Measurements from ENCODE around the gene ADGRD1.
A peak's percentile ranks its signal among the peaks of the same experiment; 100 is the strongest.

ADGRD1 gene

GRCh38 chr12:130956456-130957303 lies 3.0 kb downstream of the ADGRD1 start:
- Histone ChIP-seq H3K4me3 (ENCODE audit: low read depth in 1 of 2, low read length in 2 of 2) (peak overlapping the region; percentile 12 to 68), H3K36me3 (ENCODE audit: control insufficient read depth in 1 of 2, insufficient read depth in 2 of 2, low read length in 2 of 2) (no peaks in the 10 kb centered on the region), H3K27ac (ENCODE audit: low read length) (no peak overlapping the region), H3K9me3 (ENCODE audit: control insufficient read depth in 1 of 2, low read length in 2 of 2) (no peaks in the 10 kb centered on the region), H3K27me3 (ENCODE audit: low read depth, low read length) (no peaks in the 10 kb centered on the region), H3K4me1 (ENCODE audit: control insufficient read depth in 1 of 2, insufficient read depth in 2 of 2, low read length in 2 of 2) (peaks cover 0 to 26% of the 10 kb centered on the region in 2 donors)

GRCh38 chr12:130957304-130957621 lies 3.6 kb downstream of the ADGRD1 start:
- Histone ChIP-seq H3K27ac (ENCODE audit: low read length) (no peak overlapping the region), H3K4me1 (ENCODE audit: control insufficient read depth in 1 of 2, insufficient read depth in 2 of 2, low read length in 2 of 2) (peaks cover 0 to 31% of the 10 kb centered on the region in 2 donors), H3K9me3 (ENCODE audit: control insufficient read depth in 1 of 2, low read length in 2 of 2) (no peaks in the 10 kb centered on the region), H3K4me3 (ENCODE audit: low read depth in 1 of 2, low read length in 2 of 2) (no peak overlapping the region), H3K27me3 (ENCODE audit: low read depth, low read length) (no peaks in the 10 kb centered on the region), H3K36me3 (ENCODE audit: control insufficient read depth in 1 of 2, insufficient read depth in 2 of 2, low read length in 2 of 2) (no peaks in the 10 kb centered on the region)

- no peaks in the 10 kb centered on the region for H3K27me3 ChIP-seq (ENCODE audit: low read depth, low read length)
- no peak overlapping the region for H3K27ac ChIP-seq (ENCODE audit: low read length)
- H3K9me3 ChIP-seq (ENCODE audit: control insufficient read depth in 1 of 2, low read length in 2 of 2), result no peaks in the 10 kb centered on the region
- peaks cover 0 to 20% of the 10 kb centered on the region in 2 donors for H3K4me1 ChIP-seq (ENCODE audit: control insufficient read depth in 1 of 2, insufficient read depth in 2 of 2, low read length in 2 of 2)
- no peak overlapping the region for H3K4me3 ChIP-seq (ENCODE audit: low read depth in 1 of 2, low read length in 2 of 2)
- no peaks in the 10 kb centered on the region for H3K36me3 ChIP-seq (ENCODE audit: control insufficient read depth in 1 of 2, insufficient read depth in 2 of 2, low read length in 2 of 2)
Observed at GRCh38 chr12:130958557-130959140, 4.9 kb downstream of the ADGRD1 start.

- H3K4me3 ChIP-seq (ENCODE audit: low read depth in 1 of 2, low read length in 2 of 2), result no peak overlapping the region
- no peaks in the 10 kb centered on the region for H3K9me3 ChIP-seq (ENCODE audit: control insufficient read depth in 1 of 2, low read length in 2 of 2)
- H3K4me1 ChIP-seq (ENCODE audit: control insufficient read depth in 1 of 2, insufficient read depth in 2 of 2, low read length in 2 of 2), result peaks cover 0 to 15% of the 10 kb centered on the region in 2 donors
- no peaks in the 10 kb centered on the region for H3K36me3 ChIP-seq (ENCODE audit: control insufficient read depth in 1 of 2, insufficient read depth in 2 of 2, low read length in 2 of 2)
- H3K27me3 ChIP-seq (ENCODE audit: low read depth, low read length), result no peaks in the 10 kb centered on the region
- no peak overlapping the region for H3K27ac ChIP-seq (ENCODE audit: low read length)
Observed at GRCh38 chr12:130959632-130960031, 5.9 kb downstream of the ADGRD1 start.

- no peaks in the 10 kb centered on the region for H3K27me3 ChIP-seq (ENCODE audit: low read depth, low read length)
- no peak overlapping the region for H3K27ac ChIP-seq (ENCODE audit: low read length)
- H3K9me3 ChIP-seq (ENCODE audit: control insufficient read depth in 1 of 2, low read length in 2 of 2), result no peaks in the 10 kb centered on the region
- H3K4me1 ChIP-seq (ENCODE audit: control insufficient read depth in 1 of 2, insufficient read depth in 2 of 2, low read length in 2 of 2), result peaks cover 0 to 15% of the 10 kb centered on the region in 2 donors
- H3K36me3 ChIP-seq (ENCODE audit: control insufficient read depth in 1 of 2, insufficient read depth in 2 of 2, low read length in 2 of 2), result no peaks in the 10 kb centered on the region
- no peak overlapping the region for H3K4me3 ChIP-seq (ENCODE audit: low read depth in 1 of 2, low read length in 2 of 2)
Observed at GRCh38 chr12:130960058-130960457, 6.4 kb downstream of the ADGRD1 start.

- H3K4me3 ChIP-seq (ENCODE audit: low read depth in 1 of 2, low read length in 2 of 2), result no peak overlapping the region
- H3K27ac ChIP-seq (ENCODE audit: low read length), result peak overlapping the region; percentile 20
- H3K27me3 ChIP-seq (ENCODE audit: low read depth, low read length), result no peaks in the 10 kb centered on the region
- H3K9me3 ChIP-seq (ENCODE audit: control insufficient read depth in 1 of 2, low read length in 2 of 2), result no peaks in the 10 kb centered on the region
- H3K36me3 ChIP-seq (ENCODE audit: control insufficient read depth in 1 of 2, insufficient read depth in 2 of 2, low read length in 2 of 2), result no peaks in the 10 kb centered on the region
- peaks cover 0 to 15% of the 10 kb centered on the region in 2 donors for H3K4me1 ChIP-seq (ENCODE audit: control insufficient read depth in 1 of 2, insufficient read depth in 2 of 2, low read length in 2 of 2)
Observed at GRCh38 chr12:130960787-130961186, 7.1 kb downstream of the ADGRD1 start.

GRCh38 chr12:130961921-130962451 lies 8.3 kb downstream of the ADGRD1 start:
- H3K4me3 ChIP-seq (ENCODE audit: low read depth in 1 of 2, low read length in 2 of 2), result no peak overlapping the region

GRCh38 chr12:130965214-130965613 lies 11.5 kb downstream of the ADGRD1 start:
- Histone ChIP-seq H3K27ac (ENCODE audit: low read length) (no peak overlapping the region), H3K4me3 (ENCODE audit: low read depth in 1 of 2, low read length in 2 of 2) (no peak overlapping the region), H3K27me3 (ENCODE audit: low read depth, low read length) (no peaks in the 10 kb centered on the region)

More at GRCh38 chr12:130961921-130962451, 8.3 kb downstream of the ADGRD1 start:
- Histone ChIP-seq H3K36me3 (ENCODE audit: control insufficient read depth in 1 of 2, insufficient read depth in 2 of 2, low read length in 2 of 2) (peaks cover 0 to 2% of the 10 kb centered on the region in 2 donors), H3K9me3 (ENCODE audit: control insufficient read depth in 1 of 2, low read length in 2 of 2) (no peaks in the 10 kb centered on the region), H3K4me1 (ENCODE audit: control insufficient read depth in 1 of 2, insufficient read depth in 2 of 2, low read length in 2 of 2) (peaks cover 4 to 15% of the 10 kb centered on the region in 2 donors), H3K27me3 (ENCODE audit: low read depth, low read length) (no peaks in the 10 kb centered on the region), H3K27ac (ENCODE audit: low read length) (no peak overlapping the region)

GRCh38 chr12:130965668-130966067 lies 12.0 kb downstream of the ADGRD1 start:
- H3K4me3 ChIP-seq (ENCODE audit: low read depth in 1 of 2, low read length in 2 of 2), result no peak overlapping the region
- H3K36me3 ChIP-seq (ENCODE audit: control insufficient read depth in 1 of 2, insufficient read depth in 2 of 2, low read length in 2 of 2), result peaks cover 0 to 2% of the 10 kb centered on the region in 2 donors
- H3K4me1 ChIP-seq (ENCODE audit: control insufficient read depth in 1 of 2, insufficient read depth in 2 of 2, low read length in 2 of 2), result peaks cover 4 to 10% of the 10 kb centered on the region in 2 donors
- H3K27ac ChIP-seq (ENCODE audit: low read length), result no peak overlapping the region
- H3K9me3 ChIP-seq (ENCODE audit: control insufficient read depth in 1 of 2, low read length in 2 of 2), result no peaks in the 10 kb centered on the region
- no peaks in the 10 kb centered on the region for H3K27me3 ChIP-seq (ENCODE audit: low read depth, low read length)

More at GRCh38 chr12:130965214-130965613, 11.5 kb downstream of the ADGRD1 start:
- Histone ChIP-seq H3K4me1 (ENCODE audit: control insufficient read depth in 1 of 2, insufficient read depth in 2 of 2, low read length in 2 of 2) (peaks cover 4 to 10% of the 10 kb centered on the region in 2 donors), H3K36me3 (ENCODE audit: control insufficient read depth in 1 of 2, insufficient read depth in 2 of 2, low read length in 2 of 2) (peaks cover 0 to 2% of the 10 kb centered on the region in 2 donors), H3K9me3 (ENCODE audit: control insufficient read depth in 1 of 2, low read length in 2 of 2) (no peaks in the 10 kb centered on the region)

GRCh38 chr12:130966443-130967030 lies 12.8 kb downstream of the ADGRD1 start:
- no peaks in the 10 kb centered on the region for H3K27me3 ChIP-seq (ENCODE audit: low read depth, low read length)
- H3K36me3 ChIP-seq (ENCODE audit: control insufficient read depth in 1 of 2, insufficient read depth in 2 of 2, low read length in 2 of 2), result peaks cover 0 to 2% of the 10 kb centered on the region in 2 donors
- H3K4me3 ChIP-seq (ENCODE audit: low read depth in 1 of 2, low read length in 2 of 2), result no peak overlapping the region
- H3K9me3 ChIP-seq (ENCODE audit: control insufficient read depth in 1 of 2, low read length in 2 of 2), result no peaks in the 10 kb centered on the region
- no peak overlapping the region for H3K27ac ChIP-seq (ENCODE audit: low read length)
- H3K4me1 ChIP-seq (ENCODE audit: control insufficient read depth in 1 of 2, insufficient read depth in 2 of 2, low read length in 2 of 2), result peaks cover 4 to 6% of the 10 kb centered on the region in 2 donors

GRCh38 chr12:130967636-130968035 lies 13.9 kb downstream of the ADGRD1 start:
- Histone ChIP-seq H3K27ac (ENCODE audit: low read length) (no peak overlapping the region), H3K27me3 (ENCODE audit: low read depth, low read length) (no peaks in the 10 kb centered on the region), H3K4me3 (ENCODE audit: low read depth in 1 of 2, low read length in 2 of 2) (no peak overlapping the region), H3K36me3 (ENCODE audit: control insufficient read depth in 1 of 2, insufficient read depth in 2 of 2, low read length in 2 of 2) (peaks cover 0 to 10% of the 10 kb centered on the region in 2 donors), H3K4me1 (ENCODE audit: control insufficient read depth in 1 of 2, insufficient read depth in 2 of 2, low read length in 2 of 2) (peaks cover 4% of the 10 kb centered on the region in 2 donors), H3K9me3 (ENCODE audit: control insufficient read depth in 1 of 2, low read length in 2 of 2) (no peaks in the 10 kb centered on the region)
